H1 (cell line): ENCODE measurements around the gene ADAMTS9. TPM values are rescaled to one million over a fixed set of nuclear protein-coding genes. Genes with fewer than 3 reads are reported as not detected.

Experiments
- CTCF ChIA-PET: fragments of 300-600 bp; sonication (Branson Sonifier 250); formaldehyde crosslinking; loops from one replicate; lab custom pipeline; 2021; ENCODE audit not compliant: partially characterized antibody; lab: Charles Lee
- POLR2A ChIA-PET: fragments of 300-600 bp; sonication (Branson Sonifier 250); formaldehyde crosslinking; loops from one replicate; lab custom pipeline; 2021; ENCODE audit warnings: inconsistent platforms; ENCODE audit not compliant: partially characterized antibody; lab: Charles Lee
- DNase-seq, 2 experiments: peaks; one replicate each; pipeline versions ENCODE4 v3.0.0 to v3.0.0-alpha.2; 2010 to 2022; ENCODE audit warnings: low spot score in 2 of 2, low read depth in 1 of 2, mixed read lengths in 1 of 2
- FAIRE-seq: peaks from 2 replicates; lab custom pipeline; 2011; peaks lifted over from hg19 to GRCh38; lab: Jason Lieb, UNC
- H2AFZ ChIP-seq: 2 replicates; pipeline ENCODE4 v1.8.1; 2012; ENCODE audit warnings: low read length, inconsistent platforms
- H2AK5ac ChIP-seq: 2 replicates; pipeline ENCODE4 v1.6.1; 2013; ENCODE audit warnings: low read depth, low read length
- H2BK120ac ChIP-seq: replicated peaks from 2 replicates; pipeline ENCODE3; 2013; ENCODE audit warnings: low read depth, low read length, inconsistent platforms
- H2BK12ac ChIP-seq: 2 replicates; pipeline ENCODE4 v1.6.1; 2013; ENCODE audit warnings: low read depth, low read length
- H2BK15ac ChIP-seq: 2 replicates; pipeline ENCODE4 v1.6.1; 2013; ENCODE audit warnings: low read length
- H2BK20ac ChIP-seq: 2 replicates; pipeline ENCODE4 v1.6.1; 2013; ENCODE audit warnings: low read length
- H2BK5ac ChIP-seq: 2 replicates; pipeline ENCODE4 v1.6.1; 2013; ENCODE audit warnings: low read depth, low read length
- H3K14ac ChIP-seq: 2 replicates; pipeline ENCODE4 v1.6.1; 2013; ENCODE audit warnings: inconsistent platforms; ENCODE audit not compliant: insufficient read length
- H3K18ac ChIP-seq: 2 replicates; pipeline ENCODE4 v1.6.1; 2013; ENCODE audit warnings: low read length; ENCODE audit errors: extremely low read depth
- H3K23ac ChIP-seq: 2 replicates; pipeline ENCODE4 v1.6.1; 2013; ENCODE audit warnings: inconsistent platforms; ENCODE audit not compliant: insufficient read length
- H3K23me2 ChIP-seq: 2 replicates; pipeline ENCODE4 v1.6.1; 2013; ENCODE audit warnings: low read depth, low read length
- H3K27ac ChIP-seq: 2 replicates; pipeline ENCODE4 v1.6.1; 2011; ENCODE audit warnings: low read depth, low read length, inconsistent platforms
- H3K27me3 ChIP-seq, 4 experiments: replicated peaks in 1 of 4; 1 replicate in 1 of 4; 2 replicates in 3 of 4; pipeline versions ENCODE4 v1.6.1 to v1.8.1; 2011 to 2013; ENCODE audit warnings: low read length in 3 of 4, mild to moderate bottlenecking in 3 of 4, inconsistent platforms in 2 of 4, mixed read lengths in 2 of 4, moderate library complexity in 1 of 4; ENCODE audit not compliant: control insufficient read depth in 3 of 4, insufficient read depth in 3 of 4; ENCODE audit errors: extremely low read depth in 1 of 4
- H3K36me3 ChIP-seq, 4 experiments: 2 replicates each; pipeline versions ENCODE4 v1.6.1 to v1.8.1; 2011 to 2013; ENCODE audit warnings: mild to moderate bottlenecking in 4 of 4, low read length in 3 of 4, moderate library complexity in 2 of 4, control low read depth in 1 of 4, inconsistent platforms in 1 of 4; ENCODE audit not compliant: insufficient read depth in 4 of 4, control insufficient read depth in 2 of 4
- H3K4ac ChIP-seq: replicated peaks from 2 replicates; pipeline ENCODE3; 2013; ENCODE audit warnings: low read length, low read depth, mixed read lengths, inconsistent platforms; ENCODE audit not compliant: insufficient read length
- H3K4me1 ChIP-seq, 4 experiments: replicated peaks in 1 of 4; 1 replicate in 1 of 4; 2 replicates in 3 of 4; pipeline versions ENCODE4 v1.6.1 to v1.8.1; 2011 to 2013; ENCODE audit warnings: low read length in 3 of 4, inconsistent platforms in 2 of 4, mixed read lengths in 1 of 4; ENCODE audit not compliant: insufficient read depth in 4 of 4, control insufficient read depth in 3 of 4
- H3K4me2 ChIP-seq, 2 experiments: 2 replicates each; pipeline versions ENCODE4 v1.6.1 to v1.8.1; 2011 to 2013; ENCODE audit warnings: low read depth in 2 of 2, low read length in 2 of 2, control low read depth in 1 of 2, inconsistent platforms in 1 of 2, mild to moderate bottlenecking in 1 of 2; ENCODE audit not compliant: insufficient read depth in 1 of 2
- H3K4me3 ChIP-seq, 4 experiments: fragments of 200-600, 300-600 bp in 1 of 4; sonication (generic), shearing (Covaris generic), sonication (Bioruptor Twin) in 1 of 4; 2 replicates each; pipeline versions ENCODE4 v1.5.1 to v1.8.1; 2011 to 2016; ENCODE audit warnings: low read length in 4 of 4, low read depth in 3 of 4, control low read depth in 2 of 4, inconsistent platforms in 2 of 4, mild to moderate bottlenecking in 2 of 4, mixed read lengths in 1 of 4, moderate library complexity in 1 of 4; ENCODE audit not compliant: insufficient read depth in 2 of 4; ENCODE audit errors: extremely low read depth in 1 of 4
- H3K56ac ChIP-seq: replicated peaks from 2 replicates; pipeline ENCODE3; 2013; ENCODE audit warnings: low read depth, mild to moderate bottlenecking, mixed read lengths, low read length, inconsistent platforms; ENCODE audit not compliant: insufficient read length
- H3K79me1 ChIP-seq: 2 replicates; pipeline ENCODE4 v1.6.1; 2013; ENCODE audit warnings: low read depth, low read length, control low read depth
- H3K79me2 ChIP-seq, 2 experiments: 2 replicates each; pipeline versions ENCODE4 v1.6.1 to v1.8.1; 2012 to 2013; ENCODE audit warnings: low read length in 2 of 2, mild to moderate bottlenecking in 2 of 2, inconsistent platforms in 1 of 2; ENCODE audit not compliant: insufficient read depth in 2 of 2, control insufficient read depth in 1 of 2
- H3K9ac ChIP-seq, 4 experiments: replicated peaks in 1 of 4; 1 replicate in 1 of 4; 2 replicates in 3 of 4; pipeline versions ENCODE4 v1.6.1 to v1.8.1; 2011 to 2013; ENCODE audit warnings: low read depth in 3 of 4, low read length in 3 of 4, control low read depth in 2 of 4, mild to moderate bottlenecking in 2 of 4, moderate library complexity in 2 of 4, inconsistent platforms in 1 of 4; ENCODE audit errors: extremely low read depth in 1 of 4
- H3K9me3 ChIP-seq, 2 experiments: 2 replicates each; pipeline versions ENCODE4 v1.6.1 to v1.8.1; 2012 to 2013; ENCODE audit warnings: mild to moderate bottlenecking in 2 of 2, moderate library complexity in 2 of 2, control low read depth in 1 of 2, inconsistent platforms in 1 of 2, low read depth in 1 of 2, low read length in 1 of 2, mixed read lengths in 1 of 2; ENCODE audit not compliant: insufficient read depth in 2 of 2
- H4K20me1 ChIP-seq, 2 experiments: replicated peaks in 1 of 2; 2 replicates each; pipeline versions ENCODE3 to v1.8.1; 2011 to 2013; ENCODE audit warnings: inconsistent platforms in 2 of 2, low read length in 2 of 2, mild to moderate bottlenecking in 1 of 2; ENCODE audit not compliant: insufficient read depth in 2 of 2, control insufficient read depth in 1 of 2
- H4K5ac ChIP-seq: 2 replicates; pipeline ENCODE4 v1.6.1; 2013; ENCODE audit warnings: low read length, low read depth, mixed read lengths, inconsistent platforms; ENCODE audit not compliant: insufficient read length
- H4K8ac ChIP-seq: 2 replicates; pipeline ENCODE4 v1.8.0; 2013; ENCODE audit warnings: mild to moderate bottlenecking, moderate library complexity, low read length, inconsistent platforms; ENCODE audit not compliant: insufficient read depth; ENCODE audit errors: extremely low read depth
- H4K91ac ChIP-seq: replicated peaks from 2 replicates; pipeline ENCODE3; 2013; ENCODE audit warnings: low read length, mixed read lengths, inconsistent platforms; ENCODE audit not compliant: insufficient read length
- KDM1A ChIP-seq: fragments of 200-600, 300-600 bp; sonication (generic); IDR thresholded peaks from 2 replicates; pipeline ENCODE4 v1.7.1; 2016; ENCODE audit warnings: mild to moderate bottlenecking, low read length, borderline replicate concordance
- POU5F1 ChIP-seq: IDR thresholded peaks from 2 replicates; pipeline ENCODE4 v1.6.1; 2011; ENCODE audit warnings: low read depth, mild to moderate bottlenecking, low read length, moderate library complexity
- SP2 ChIP-seq: IDR thresholded peaks from 2 replicates; pipeline ENCODE4 v1.6.1; 2012; ENCODE audit warnings: mild to moderate bottlenecking, low read length, inconsistent platforms
- TAF7 ChIP-seq: optimal IDR thresholded peaks from 2 replicates; pipeline ENCODE3; 2011; ENCODE audit warnings: low read depth, mild to moderate bottlenecking, inconsistent platforms, low read length, moderate library complexity, borderline replicate concordance
- WGBS, 2 experiments: shearing (Covaris generic) in 1 of 2; methylation state at CpG; one replicate each; pipeline versions ENCODE4 v1.1.6 to v1.1.7; 2013 to 2015; ENCODE audit warnings: low lambda C conversion rate in 2 of 2, mixed read lengths in 2 of 2, inconsistent platforms in 1 of 2, low coverage in 1 of 2, missing lambda C conversion rate in 1 of 2; ENCODE audit not compliant: insufficient replicate concordance in 2 of 2, insufficient coverage in 1 of 2, insufficient read length in 1 of 2; ENCODE audit errors: extremely low coverage in 1 of 2, missing lambda C conversion rate in 1 of 2; 5-methylcytosine and 5-hydroxymethylcytosine counted together
- polyA plus RNA-seq, 7 experiments: library from polyadenylated mRNA; depleted of rRNA in 3 of 7; stranded (reverse) in 5 of 7; unstranded in 2 of 7; fragments of >200 nt in 5 of 7; fragments of 200-250 nt in 2 of 7; gene quantifications; 1 replicate in 5 of 7; 2 replicates in 1 of 7; 4 replicates in 1 of 7; pipeline versions ENCODE4 v1.2.1 to v1.2.3, GENCODE V29; 2011 to 2013; ENCODE audit warnings: missing spikeins in 2 of 7, mixed read lengths in 2 of 7
- total RNA-seq: library from RNA; stranded (reverse); fragmentation: NEBNext Ultra II Directional; extraction: Animal tissue kit (Norgen Biotek cat#: 25700); gene quantifications from 2 replicates; pipeline ENCODE4 v1.2.1, GENCODE V29; 2021

ADAMTS9 gene
- total and polyA plus RNA-seq, 2 of the 8 experiments (the other 6 are each of a cell fraction or from before 2014, with no cell fraction given): 0.20 to 0.41 TPM

DNA sequence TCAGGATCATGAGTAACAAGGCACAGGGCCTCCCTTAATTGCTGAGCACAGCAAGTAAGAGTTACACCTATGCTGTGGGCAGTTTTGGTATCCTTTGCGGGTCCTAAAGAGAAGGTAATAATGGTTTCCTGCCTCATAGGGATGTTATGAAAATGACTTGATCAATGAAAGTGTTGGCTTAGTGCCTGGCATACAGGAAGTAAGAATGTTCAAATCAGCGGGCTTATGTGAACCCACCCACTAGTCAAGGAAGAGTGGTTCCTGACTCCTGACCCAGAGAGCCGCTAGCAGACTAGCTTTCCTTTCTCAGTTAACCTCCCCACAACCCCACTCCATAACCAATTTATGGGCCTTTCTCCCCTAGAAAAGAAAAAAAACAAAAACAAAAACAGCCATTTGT is 5.2 kb upstream of the ADAMTS9 start:
- Histone ChIP-seq H2BK12ac (no peak overlapping the region), H3K79me2 (no peaks in the 10 kb centered on the region), H4K91ac (no peak overlapping the region), H4K5ac (no peak overlapping the region), H3K9ac (no peak overlapping the region), H2BK20ac (no peak overlapping the region), H2BK5ac (no peak overlapping the region), H4K20me1 (no peaks in the 10 kb centered on the region), H3K18ac (no peak overlapping the region), H2AFZ (no peak overlapping the region), H2BK15ac (no peak overlapping the region), H3K27ac (no peak overlapping the region), H3K4me1 (peaks cover 0 to 8% (median 6%) of the 10 kb centered on the region in 4 experiments; a peak in 5 of 7 replicates), H2AK5ac (no peak overlapping the region), H3K36me3 (no peaks in the 10 kb centered on the region), H3K4me2 (no peak overlapping the region), H3K79me1 (no peaks in the 10 kb centered on the region), H4K8ac (no peak overlapping the region), H2BK120ac (no peak overlapping the region), H3K14ac (no peak overlapping the region), H3K4me3 (no peak overlapping the region), H3K23ac (no peak overlapping the region), H3K4ac (no peak overlapping the region), H3K56ac (no peak overlapping the region), H3K27me3 (peaks cover 0 to 25% (median 13%) of the 10 kb centered on the region in 4 experiments; a peak in 6 of 7 replicates), H3K9me3 (no peaks in the 10 kb centered on the region), H3K23me2 (peaks cover 9% of the 10 kb centered on the region; the same call in 1 of the 2 replicates)
- WGBS, 2 experiments: 95% methylated on average over 3 of the region's 3 CpGs; no CpG with 5 or more reads in 1 of the 2 experiments
- CTCF ChIA-PET: interaction anchor here (1.2 to 1.6 kb wide), 3 partner anchors 11 to 163 kb away, joined by 3 to 12 read pairs (median 5); no protein-coding TSS in a partner anchor
- DNase-seq (no peak), FAIRE-seq (no peak)
- POLR2A ChIA-PET: no interaction called here
- TF ChIP-seq SP2 (no peak), POU5F1 (no peak), KDM1A (no peak), TAF7 (no peak)
